GM19397 (cell line): ENCODE results near the gene KANK4.

Experiments used
- ATAC-seq: cut with Tn5 transposase; IDR thresholded peaks from one replicate; pipeline ENCODE4 v1.9.1; 2021; ENCODE audit warnings: mild to moderate bottlenecking, moderate library complexity; ENCODE audit not compliant: unreplicated experiment

KANK4 gene

DNA sequence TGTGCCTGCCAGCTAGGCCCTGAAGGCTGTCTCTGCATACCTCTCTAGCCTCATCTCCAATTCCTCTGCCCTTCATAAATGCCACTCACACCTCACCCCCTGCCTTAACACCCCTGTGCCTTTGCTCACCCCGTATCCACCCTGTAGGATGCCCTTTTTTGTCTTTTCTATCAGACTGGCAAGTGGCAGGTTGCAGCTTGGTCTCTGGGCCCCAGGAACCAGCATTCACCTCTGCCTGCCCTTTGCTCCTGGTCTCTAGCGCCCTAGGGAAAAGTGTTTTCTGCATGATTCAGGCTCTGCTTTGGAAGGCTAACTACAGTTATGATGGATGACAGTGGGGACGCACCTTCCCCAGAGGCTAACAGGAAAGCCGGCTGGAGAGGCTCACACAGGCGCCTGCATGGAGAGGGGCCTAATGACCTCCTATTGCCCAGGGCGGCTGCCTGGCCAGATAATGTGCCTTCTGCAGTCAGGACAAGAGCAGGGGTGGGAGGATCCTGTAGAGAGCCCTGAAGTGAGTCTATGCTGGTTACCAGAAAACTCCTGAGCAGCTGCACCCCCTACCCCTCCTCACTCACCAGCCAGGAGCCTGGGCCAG lies 11.2 kb downstream of the KANK4 start:
- no peak for ATAC-seq

DNA sequence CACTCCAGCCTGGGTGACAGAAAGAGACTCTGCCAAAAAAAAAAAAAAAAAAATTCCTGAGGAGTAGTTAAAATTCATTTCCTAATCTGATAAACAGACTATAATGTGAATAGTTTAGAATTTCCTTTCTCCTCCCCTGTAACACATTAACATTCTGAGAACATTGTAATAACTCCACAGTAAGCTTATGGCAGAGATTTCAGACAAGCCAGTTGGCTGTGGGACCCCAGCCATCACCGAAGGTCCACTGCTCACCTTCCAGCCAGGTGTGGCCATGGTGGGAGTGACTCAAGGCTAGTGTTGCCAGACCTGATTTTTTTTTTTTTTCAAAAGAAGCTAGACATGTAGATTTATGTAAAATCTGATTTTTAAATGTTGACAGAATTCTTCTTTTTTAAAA lies 11.8 kb downstream of the KANK4 start:
- no peak for ATAC-seq

DNA sequence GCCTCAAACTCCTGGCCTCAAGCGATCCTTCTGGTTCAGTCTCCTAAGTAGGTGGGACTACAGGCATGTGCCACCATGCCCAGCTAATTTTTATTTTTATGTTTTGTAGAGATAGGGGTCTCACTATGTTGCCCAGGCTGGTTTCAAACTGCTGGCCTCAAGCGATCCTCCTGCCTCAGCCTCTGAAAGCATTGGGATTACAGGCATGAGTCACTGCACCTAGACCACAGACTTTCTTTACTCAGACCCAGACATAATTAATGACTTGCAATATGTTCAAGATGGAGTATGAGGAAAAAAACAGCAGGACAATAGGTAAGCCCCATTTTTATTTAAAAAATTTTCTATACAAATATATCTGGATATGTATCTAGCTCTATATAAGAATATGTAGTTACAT lies 13.2 kb downstream of the KANK4 start:
- no peak for ATAC-seq

DNA sequence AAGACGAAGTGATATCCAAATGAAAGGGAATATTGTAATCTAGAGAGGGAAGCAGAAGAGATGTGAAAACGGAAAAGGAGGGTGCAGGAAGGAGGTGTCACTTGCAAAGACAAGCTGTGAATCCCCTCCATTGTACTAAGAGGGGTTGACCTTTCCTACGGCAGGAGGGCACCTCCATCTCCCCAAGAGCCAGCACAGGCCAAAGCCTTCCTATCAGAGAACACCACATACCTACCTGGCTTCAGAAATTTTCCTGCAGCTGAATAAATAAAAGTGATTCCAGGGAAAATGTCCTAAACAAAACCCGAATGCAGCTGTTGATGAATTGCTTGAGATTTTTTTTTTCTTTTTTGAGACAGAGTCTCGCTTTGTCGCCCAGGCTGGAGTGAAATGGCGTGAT lies 14.3 kb downstream of the KANK4 start:
- no peak for ATAC-seq

DNA sequence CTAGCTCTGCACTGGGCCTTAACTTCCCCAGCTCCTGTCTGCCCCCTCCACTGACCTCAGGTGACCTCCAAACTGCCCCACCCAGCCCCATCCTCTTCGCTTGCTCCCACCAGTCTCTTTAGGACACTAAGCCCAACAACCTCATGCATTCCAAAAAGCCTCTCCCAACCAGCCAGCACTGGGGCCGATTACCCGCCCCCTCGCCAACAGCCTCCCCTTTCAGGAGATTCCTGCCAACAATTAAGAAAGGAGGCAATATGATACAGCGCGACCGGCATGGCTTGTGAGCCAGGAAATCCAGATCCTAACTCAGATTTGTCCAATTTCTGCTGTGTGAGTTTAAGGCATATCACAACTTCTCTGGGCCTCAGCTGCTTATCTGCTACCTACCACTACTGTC lies 14.7 kb downstream of the KANK4 start:
- no peak for ATAC-seq

DNA sequence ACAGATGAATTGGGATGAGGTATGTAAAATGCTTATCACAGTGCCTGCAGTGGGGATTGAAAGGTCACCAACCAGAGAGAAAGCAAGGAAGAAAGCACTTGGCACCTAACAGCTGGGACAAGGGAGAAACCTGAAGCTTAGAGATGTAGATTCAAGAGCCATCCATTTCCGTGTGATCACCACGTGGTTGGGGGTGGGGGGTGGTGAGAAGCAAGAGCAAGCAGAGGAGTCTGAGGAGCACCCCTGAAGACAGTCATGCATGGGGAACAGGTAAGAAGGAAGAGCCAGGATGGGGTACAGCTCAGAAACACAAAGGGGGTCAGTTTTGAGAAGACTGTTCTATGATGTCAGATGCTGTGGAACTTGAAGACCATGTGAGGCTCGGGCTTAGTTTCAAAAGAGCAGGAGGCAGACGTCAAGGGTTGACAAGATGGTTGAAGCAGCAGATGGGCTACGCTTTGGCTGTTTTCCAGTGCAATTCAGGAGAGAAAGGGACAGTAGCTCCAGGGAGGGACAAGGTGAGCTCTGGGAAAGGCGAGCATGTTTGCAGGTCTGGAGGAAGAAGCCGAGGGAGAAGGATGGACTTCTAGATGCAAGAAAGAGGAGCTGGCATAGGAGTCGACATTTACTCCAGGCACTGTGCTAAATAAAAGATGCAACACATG lies 17.4 kb downstream of the KANK4 start:
- no peak for ATAC-seq

DNA sequence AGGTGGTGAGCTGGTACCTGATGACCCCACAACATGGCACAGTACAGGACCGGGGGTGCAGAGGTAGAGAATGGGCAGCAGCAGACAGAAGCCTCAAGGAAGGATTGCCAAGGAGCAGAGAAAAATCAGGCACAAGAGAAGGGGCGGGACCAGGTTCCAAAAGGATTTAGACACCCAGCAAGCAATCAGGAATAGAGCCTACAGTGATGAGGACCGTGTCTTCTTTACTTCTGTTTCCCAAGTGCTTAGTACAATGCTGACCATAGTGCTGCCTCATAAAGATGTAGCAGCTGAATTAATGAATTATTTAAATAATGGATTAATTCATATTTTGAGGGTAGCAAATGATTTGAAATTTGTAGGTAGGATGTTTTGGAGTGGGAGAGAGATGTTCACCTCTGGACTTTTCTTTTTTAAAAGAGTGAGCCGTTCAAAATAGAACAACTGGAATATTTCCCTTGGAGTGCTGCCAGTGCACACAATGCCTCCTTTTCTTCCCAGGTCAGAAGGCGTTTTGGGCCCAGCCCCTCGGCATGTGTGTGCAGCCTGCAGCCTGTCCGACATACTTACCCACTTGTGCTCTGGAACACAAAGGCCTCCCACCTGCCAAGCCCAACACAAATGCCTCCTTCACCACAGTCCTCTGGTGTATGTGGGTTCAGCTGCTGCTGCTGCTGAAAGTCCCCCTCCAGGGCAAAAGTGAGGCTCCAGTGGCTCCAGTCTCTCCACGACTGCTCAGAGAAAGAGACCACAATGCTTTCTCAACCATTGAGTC lies 19.6 kb downstream of the KANK4 start:
- no peak for ATAC-seq

DNA sequence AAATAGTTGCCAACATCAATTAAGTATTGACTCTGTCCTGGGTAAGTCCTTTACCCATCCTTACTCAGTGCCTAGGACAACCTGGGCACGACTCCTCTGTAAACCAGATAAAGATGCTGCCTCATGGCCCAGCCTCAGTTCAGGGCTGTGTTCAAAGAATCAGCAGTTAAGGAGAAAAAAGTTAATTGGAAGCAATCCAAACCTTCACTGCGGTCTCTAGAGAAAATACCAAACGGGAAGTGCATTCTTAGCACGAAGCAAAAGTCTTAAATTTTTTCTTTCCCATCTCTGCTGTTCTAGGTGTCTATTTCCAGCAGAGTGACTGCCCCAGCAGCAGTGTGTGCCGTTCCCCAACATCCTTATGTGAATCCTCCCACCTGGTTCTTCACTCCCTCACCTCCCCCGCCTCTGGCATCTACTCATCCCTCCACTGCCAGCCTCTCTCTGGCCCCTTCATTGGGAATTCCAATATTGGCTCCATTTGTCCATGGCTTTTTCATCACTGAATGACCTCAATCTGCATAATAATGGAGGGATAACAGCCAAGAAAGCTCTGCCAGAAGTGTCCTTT lies 23.2 kb downstream of the KANK4 start:
- ATAC-seq, result peak; percentile 60

DNA sequence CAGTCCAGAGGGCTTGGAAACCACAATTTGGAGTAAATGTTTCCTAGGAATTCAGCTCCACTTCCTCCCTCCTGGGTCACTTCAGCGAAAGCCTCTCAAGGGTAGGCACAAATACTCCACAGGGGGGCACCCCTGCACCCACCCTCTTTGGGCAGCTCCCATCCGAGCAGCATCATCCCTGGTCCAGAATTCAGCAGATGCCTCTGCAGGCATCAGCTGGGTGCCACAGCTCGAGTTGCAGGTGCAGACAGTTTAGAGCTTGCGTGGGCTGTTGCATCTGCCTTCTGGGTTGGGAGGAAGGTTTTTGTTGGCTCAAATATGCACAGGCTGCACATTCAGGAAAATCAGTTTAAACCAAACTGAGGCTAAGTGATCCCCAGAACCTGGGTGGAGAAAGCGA lies 25.0 kb downstream of the KANK4 start:
- ATAC-seq, result no peak

DNA sequence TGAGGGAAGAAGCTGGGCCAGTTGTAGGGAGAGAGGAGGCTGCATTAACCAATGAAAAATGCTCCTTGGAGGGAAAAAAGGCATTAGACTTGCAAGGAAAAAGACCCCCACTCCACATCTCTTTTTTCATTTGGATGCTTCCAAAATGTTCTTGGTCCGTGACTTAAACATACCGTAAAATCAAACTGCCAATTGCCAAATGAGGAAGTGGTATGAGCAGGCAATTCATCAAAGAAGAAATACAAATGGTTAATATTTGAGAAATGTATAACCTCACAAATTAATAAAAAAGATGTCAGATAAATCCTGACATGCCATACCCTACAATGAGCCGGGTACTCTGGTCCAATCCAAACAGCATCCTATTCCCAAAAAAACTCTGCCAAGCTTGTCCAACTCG lies 30.6 kb downstream of the KANK4 start:
- no peak for ATAC-seq

DNA sequence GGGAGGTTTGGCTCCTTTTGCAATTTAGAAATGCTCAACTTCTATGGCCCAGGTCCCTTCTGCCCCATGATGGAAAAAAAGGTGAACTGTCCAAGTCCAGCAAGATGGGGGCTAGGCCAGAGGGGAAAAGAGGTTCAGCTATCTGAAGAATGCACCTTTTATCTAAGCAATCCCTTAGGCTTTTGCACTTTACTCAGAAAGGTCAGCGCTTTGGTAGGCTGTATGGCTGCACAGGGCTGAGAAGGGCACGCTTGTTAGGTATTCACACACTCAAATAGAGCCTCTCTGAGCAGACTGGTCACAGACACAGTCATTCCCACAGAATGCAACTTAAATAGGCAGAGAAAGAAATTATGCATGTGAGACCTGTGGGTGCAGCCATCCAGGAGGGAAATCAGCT lies 31.0 kb downstream of the KANK4 start:
- no peak for ATAC-seq

DNA sequence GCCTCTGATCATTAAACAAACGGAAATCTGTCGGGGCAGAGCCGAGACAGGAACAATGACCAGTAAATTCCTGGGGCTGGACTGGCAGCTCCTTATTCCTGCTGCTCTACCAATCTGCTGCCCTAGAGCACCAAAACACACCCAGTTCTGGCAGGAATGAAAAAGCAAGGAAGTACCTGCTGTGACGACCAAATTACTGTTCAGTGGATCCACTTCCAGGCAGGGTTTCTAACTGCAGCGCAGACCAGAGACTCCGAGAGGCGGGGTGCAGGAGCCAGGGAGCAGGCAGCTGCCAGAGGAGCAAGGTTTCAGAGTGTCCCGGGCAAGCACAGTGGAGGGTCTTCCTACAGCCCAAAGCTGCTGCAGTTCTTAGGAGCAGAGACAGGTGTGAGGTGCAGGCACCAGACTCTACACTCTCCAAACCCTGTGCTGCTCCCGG lies 32.4 kb downstream of the KANK4 start:
- no peak for ATAC-seq

DNA sequence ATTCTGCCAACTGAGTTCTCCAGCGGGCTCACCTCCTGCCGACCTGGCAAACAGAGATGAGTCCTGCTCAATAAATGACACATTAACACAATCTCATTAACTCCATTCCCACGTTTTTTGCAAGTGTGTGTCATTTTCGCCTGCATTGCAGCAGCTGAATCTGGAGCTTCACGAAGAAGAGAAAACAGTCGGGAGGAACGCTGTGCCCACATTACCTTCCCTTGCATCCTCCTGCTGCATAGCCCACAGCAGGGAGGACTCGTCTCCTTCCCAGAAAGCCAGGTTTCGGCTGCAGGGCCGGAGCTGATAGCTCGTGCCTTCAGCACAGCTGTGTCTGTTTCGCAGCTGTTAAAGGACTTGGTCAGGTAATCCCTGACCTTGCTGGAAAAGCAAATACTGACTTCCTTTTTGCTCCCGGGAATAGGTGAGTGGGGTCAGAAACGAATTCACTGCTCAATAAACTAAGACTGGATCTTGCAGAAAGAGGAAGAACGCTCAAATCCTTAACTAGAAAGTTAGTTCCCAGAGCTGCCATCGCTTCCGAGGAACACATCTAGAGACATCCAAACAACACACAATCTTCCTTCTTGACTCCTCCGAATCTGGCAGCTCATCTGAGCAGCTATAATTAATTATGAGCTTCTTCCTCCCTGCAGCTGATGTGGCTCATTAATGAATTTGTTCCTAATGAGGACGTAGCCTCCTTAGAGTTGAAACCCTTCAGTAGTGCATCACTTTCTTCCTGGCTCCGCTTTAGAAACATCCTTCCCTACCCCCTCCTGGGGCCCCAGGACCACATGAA lies 33.0 kb downstream of the KANK4 start:
- no peak for ATAC-seq

DNA sequence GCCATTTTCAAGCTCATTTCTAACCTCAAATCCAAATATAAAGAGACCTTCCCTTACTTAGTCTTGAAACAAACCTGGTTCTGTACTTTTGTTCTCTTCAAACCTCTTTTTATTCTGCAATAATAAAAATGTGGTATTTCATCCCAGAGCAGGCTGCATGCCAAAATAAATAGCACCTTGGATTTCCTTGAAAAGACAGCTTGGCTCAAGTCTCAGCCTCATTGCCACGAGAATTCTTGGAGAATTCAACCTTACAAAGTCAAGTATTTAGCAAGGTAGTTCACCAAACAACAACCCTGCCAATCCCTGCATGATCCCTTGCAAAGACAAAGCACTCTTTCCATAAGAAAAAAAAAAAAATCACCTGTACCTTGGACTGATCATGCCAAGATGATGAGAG lies 33.8 kb downstream of the KANK4 start:
- ATAC-seq, result no peak

DNA sequence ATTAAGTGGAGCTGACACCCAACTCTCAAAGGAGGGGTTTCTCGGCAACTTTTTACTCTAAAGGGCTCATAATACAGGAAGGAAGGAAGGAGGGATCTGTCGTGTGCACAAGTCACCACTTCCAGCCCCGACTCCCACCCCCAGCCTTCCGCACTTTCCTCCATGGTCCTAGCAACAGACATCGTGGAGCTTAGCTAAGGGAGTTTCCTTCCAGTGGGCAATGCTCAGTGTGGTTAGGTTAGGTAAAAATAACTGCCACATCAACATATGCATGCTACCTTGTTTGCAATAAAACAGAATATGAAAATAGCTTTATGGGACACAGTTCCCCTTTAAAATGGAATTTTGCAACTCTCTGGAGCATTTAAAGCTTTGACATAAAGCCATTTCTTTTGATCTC lies 35.2 kb downstream of the KANK4 start:
- ATAC-seq, result no peak

DNA sequence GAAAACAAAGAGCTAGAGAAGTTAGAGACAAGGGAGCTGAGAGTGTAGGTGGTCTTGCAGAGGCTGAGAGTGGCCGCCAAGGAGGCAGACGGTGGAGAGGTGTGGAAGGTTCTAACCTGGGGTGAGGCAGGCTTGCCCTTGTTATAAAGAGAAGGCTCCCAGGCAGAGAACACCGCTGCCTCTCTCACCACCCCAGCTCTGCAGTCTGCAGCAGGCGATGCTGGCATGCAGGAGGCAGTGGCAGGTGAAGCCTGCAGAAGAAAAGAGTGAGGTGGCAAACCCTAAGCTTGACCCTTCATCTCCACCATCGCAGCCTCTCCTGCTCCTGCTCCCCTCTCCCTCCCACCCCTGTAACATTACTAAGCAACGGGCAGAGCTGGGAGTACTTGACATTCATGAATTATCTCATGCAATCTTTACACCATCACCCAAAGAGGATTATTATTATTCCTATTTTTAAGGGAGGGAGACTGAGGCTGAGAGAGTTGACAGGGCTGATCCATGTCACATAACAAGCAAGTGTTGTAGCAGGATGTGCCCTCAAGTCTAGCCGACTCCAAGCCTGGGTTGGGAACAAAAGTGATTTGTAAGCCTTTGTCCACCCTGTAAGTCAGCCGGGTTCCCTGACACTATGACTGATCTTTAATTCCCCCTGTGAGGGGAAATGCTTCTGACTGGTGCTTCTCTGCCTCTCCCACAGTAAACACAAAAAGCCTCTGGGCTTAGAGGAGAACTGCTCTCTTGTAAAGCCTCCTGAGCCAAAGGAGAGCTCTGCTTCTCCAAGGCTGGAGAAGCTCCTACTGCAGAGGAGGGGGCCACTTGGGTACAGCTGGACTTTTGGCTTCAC lies 36.1 kb downstream of the KANK4 start:
- no peak for ATAC-seq

DNA sequence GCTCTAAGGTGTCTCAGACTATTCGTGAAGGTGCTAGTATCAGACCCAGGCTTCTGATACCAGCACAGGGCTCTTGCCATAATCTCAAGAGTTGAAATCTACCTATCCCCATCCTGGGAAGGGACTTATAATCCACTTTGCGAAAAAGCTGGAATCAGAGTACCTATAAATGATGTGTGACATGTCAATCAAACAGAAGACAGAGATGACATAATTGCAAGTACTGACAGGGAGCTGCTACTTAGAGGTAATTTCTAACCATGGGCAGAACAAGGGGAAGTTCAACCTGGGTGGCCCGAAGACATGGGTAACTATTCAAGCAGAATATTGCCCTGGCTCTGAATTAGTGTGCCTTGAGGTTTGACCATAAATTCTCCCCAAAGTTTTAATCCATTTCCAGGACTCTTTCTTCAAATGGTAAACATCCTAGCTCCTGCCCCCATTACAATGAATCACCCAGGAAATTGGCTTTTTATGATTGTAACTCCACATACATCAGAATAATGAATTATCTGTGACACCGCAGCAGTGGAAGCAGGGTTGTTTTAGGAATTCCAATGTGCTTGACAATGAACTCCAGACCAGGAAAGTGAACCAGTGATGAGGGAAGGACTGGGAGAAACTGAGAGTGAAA lies 37.2 kb downstream of the KANK4 start:
- ATAC-seq, result no peak

DNA sequence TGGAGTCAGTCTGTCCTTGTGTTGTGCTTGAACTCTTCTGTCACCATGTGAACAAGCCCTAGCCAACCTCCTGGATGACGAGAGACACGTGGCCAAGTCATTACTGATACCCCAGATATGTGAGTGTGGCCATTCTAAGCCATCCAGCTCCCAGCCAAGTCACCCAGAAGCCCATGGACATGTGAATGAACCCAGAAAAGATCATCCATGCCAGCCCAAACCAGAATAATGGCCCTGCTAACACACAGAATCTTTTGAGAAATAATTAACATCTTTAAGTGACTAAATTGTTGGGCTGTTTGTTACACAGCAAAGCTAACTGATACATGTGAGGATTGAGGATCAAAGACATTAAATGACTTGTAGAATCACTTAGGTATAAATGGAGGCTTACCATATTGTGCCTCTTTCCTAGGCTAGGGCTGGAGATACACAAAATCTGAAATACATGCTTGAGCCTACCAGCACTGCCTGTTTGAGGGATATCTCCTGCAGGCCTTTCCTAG lies 38.2 kb downstream of the KANK4 start:
- ATAC-seq, result no peak

DNA sequence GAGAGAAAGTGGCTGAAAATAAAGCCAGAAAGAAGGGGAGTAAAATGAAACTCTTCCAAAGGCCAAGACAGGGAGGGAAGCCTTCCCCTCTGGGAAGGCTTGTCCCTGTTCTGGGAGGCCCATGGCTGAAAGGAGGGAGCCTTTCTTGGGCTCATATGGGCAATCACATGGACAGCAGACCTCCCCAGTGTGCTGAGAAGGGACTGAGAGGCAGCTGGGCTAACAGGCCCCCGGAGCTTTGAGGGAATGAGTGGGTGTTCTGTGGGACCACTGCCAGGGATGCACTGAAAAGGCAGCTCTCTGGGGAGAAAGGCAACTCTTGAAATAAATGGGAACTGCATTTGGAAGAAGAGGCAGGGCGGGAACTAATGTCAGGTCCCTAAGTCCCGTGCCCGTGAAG lies 39.1 kb downstream of the KANK4 start:
- no peak for ATAC-seq

DNA sequence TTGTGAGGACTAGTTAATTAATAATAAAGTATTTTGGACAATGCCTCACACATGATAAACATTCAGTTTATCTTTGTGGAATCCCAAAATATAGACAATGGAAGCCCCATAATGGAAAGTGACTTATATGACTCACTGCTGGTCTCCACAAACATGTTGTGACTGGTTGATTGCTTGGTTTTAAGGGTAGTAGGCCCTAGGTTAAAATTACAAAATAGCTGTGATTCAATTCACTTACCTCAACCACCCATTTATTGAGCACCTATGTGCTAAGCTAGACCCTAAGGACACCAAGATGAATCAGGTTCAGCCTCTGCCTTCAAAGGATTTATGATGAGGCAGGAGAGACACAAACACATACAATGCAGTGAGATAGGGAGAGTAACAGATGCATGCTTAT lies 42.4 kb downstream of the KANK4 start:
- ATAC-seq, result no peak
